Activated CD4-positive, alpha-beta T cell treated with anti-CD3 and anti-CD28 coated beads, Interleukin-2, Interleukin-6, amounts not matched to agents 100 ng/mL and 50 ng/mL, durations not matched to agents 16 hours and 8 hours (primary cell): Measurements from ENCODE around the gene CYP2U1.

Source experiments
- DNase-seq: peaks from one replicate; pipeline ENCODE4 v3.0.0-alpha.2; 2020

Gene CYP2U1

DNA sequence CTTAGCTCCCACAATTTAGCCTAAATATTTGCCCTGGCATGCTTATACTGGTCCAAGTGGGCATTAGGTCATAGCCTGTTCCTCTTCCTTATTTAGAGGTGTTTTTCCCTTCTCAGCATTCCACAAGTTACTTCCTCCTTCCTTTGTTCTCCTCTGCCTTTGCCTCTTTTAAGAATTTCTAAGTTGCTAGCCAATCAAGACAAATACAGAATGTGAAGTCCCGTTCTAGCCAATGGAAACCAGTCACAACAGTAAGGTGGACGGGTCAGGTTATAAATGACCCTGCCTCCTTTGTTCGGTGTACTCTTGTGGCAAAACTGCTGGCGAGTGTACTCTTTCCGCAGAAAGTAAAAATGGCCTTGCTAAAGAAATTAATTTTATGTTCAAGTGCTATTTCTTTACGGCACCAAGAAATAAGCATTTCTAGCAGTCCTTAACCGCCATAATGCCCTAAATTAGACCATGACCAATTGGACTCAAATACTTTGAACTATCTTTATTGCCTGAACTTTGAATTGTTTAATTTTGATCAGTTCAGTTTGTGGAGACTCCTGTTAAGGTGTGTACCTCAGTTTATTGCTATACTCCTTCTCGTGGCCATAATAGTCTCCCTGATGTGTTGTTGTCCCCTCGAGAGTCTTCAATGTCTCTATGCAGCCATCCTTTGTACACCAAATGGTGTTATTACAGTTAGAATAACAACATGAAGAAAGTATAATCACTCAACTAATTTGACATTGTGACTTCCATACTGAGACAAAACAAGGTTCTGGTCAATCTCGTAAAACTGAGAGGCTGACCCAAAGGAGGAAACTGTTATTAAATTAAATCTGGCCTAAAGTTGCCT is 56.8 kb downstream of the CYP2U1 start:
- DNase-seq: no peak

DNA sequence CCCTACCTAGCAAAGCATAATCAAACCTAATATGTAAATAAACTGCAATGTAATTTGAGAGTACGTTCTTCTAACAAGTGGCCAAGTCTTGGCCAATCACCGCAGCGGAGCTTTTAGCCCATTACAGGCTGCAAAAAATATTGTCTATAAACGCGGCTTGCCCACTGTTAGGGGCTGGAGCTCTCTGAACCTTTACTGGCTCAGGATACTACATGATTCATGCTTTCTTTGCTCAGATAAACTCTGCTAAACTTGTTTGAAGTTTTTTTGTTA is 57.4 kb downstream of the CYP2U1 start:
- DNase-seq: no peak

- DNase-seq: no peak
These were observed 57.8 kb downstream of the CYP2U1 start for GRCh38 chr4:107989162-107989536.

DNA sequence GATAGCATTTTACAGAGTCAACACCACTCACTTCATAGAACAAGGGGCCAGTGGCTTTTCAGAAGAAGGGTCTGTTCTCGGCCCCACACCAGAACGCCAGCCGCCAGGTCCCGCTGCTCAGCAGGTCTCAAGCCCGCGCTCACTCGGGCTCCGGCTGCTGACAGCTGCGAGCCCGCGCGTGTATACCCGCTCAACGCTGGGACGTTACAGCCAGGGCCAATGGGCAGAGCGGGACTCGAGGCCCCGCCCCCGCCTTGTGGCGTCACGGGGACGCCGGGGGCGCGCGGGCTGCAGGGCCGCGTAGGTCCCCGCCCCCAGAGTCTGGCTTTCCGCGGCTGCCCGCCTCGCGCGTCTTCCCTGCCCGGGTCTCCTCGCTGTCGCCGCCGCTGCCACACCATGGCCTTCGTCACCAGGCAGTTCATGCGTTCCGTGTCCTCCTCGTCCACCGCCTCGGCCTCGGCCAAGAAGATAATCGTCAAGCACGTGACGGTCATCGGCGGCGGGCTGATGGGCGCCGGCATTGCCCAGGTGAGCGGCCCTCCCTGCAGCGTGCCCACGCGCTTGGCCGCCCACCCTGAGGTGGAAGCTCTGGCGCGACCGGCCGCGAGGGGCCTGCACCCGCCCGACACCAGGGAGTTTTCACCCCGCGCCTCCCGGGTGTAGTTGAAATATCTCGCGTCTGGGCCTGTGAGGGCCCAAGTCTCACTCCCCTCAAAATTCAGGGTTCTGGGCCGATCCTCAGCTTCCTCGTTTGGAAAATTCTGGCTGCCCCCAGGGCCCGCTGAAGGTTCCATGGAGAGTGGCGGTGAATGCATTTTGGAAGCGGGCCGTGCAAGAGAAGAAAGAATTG is 58.4 kb downstream of the CYP2U1 start, which contains the start of gene HADH:
Gene HADH, plus strand, starts transcription at position 353 of the 850 bp plus-strand sequence. Its CDS starts 44 bp downstream, at position 397.
- peak; percentile 96 for DNase-seq

- DNase-seq: no peak
These were observed 60.7 kb downstream of the CYP2U1 start for GRCh38 chr4:107991945-107992630.

DNA sequence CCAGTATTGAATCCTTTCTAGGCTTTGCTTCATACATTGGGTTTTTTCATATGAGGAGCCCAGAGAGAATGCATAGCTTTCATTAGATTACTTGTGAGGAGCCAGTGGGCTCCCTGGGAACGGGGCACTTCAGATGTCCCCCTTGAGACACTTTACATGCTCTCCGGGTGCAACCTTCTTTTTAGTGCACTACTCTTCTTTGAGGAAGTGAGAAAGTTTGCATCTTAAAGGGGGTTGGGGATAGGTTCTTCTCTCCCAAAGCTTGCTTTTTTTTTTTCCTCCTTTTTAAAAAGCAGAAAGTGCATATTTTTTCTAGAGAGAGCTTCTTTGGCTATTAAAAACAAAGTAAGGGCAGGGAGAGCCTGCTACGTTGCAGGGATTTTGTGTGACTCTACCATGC is 62.6 kb downstream of the CYP2U1 start:
- DNase-seq: no peak

DNA sequence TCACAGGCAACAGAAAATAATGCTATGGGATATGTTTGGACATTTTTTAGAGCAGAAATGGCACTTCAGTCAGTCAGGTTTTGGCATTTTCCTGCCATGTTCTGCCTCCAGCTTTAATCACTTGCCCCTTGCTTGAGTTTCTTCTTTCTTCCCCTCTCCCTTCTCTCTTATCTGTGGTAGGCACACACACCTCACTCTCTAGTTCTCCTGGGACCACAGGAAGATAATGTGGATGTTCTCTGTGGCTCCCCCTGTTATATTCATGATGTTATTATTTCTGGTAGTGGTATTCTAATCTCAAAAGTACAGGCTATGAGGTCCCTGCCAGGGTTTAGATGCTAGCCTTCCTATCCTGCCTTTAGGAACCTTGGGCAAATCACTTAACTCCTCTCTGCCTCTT is 63.5 kb downstream of the CYP2U1 start:
- no peak for DNase-seq

DNA sequence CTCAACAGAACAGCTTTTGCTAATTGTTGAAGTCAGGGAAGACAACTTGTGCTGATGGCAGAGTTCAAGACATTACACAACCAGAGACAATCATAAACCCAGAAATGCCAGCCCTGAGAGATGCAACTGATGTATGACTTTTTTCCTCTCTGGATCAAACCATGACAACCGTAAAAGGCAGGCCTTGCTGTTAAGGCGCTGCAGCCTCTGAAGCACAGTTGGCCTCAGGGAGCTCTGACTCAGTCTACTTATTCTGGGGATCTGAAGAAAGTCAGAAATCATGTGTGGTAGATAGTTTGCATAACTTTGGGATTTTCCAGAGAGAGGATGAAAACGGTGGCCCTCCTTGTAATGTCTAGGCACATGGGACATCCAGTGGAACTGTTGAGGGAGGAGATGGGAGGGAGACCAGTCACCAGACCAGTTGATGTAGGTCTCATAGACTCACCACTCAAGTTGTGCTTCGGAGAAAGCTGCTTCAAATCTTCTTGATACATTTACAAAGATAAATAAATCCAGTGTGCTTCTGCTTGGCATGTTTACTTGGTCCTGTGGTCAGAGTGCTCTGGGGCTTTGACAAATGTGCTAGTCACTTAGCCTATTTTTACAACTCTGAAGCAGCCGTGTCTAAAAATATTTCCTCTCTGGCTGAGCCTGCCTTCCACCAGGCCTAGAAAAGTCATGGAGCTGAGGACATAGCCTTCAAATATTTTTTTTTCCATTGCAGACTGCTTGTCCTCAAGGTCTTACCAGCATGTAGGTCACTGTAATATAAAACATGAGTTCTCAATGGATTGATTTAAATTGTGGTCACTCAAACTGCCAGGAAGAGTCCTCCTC is 65.8 kb downstream of the CYP2U1 start:
- DNase-seq: no peak

DNA sequence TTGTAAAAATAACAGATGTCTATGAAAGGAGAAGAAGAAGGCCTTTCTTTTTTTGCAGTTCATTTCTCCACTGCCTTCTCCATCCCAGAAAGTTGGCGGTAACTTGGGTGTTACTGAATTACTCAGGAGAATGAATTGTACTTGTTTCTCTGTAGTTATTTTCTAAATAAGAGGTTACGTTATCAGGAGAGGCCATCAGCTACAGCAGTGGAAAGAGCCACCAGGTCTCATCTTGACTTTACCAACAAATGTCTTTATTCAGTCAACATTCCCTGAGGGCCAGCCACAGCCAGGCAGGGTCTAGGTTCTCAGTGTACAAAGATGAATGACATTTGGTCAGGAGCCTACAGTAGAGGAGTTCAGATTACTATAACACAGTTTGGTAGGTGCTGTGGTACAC is 66.4 kb downstream of the CYP2U1 start:
- DNase-seq: no peak

GRCh38 chr4:107999932-108000539 is 68.7 kb downstream of the CYP2U1 start:
- DNase-seq: no peak

DNA sequence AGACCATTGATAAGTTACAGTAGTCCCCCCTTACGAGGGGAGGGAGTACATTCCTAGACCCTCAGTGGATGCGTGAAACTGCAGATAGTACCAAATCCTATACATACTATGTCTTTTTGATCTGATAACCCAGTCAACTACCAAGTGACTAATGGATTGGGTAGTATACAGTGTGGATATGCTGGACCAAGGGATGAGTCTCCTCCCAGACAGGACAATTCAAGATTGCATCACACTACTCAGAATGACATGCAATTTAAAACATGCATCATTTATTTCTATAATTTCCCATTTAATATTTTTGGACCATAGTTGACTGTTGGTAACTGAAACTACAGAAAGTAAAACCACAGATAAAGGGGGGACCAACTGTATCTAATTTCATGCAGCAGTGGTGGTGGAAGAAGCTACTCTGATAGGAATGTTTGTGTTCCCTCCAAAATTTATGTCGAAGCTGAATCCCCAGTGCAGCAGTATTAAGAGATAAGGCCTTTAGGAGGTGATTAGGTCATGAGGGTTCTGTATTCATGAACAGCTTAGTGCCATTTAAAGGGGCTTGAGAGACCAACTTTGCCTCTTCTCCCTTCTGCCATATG is 70.3 kb downstream of the CYP2U1 start:
- DNase-seq: no peak
